Left cardiac atrium (tissue), 4 donors: ENCODE results near the gene TSHZ2. TPM values are rescaled to one million over a fixed set of nuclear protein-coding genes. Genes with fewer than 3 reads are reported as not detected.

Experiments
- ATAC-seq, 2 donors: fragments of 200-7000 bp; cut with Tn5 transposase; one replicate each; pipeline ENCODE4 v1.9.1; 2020; ENCODE audit warnings: mild to moderate bottlenecking in 2 of 2, moderate library complexity in 2 of 2
- DNase-seq: peaks from one replicate; pipeline ENCODE4 v3.0.0-alpha.2; 2020
- intact Hi-C, 2 donors: fragments of 100-400 bp; cut with DNase I; formaldehyde crosslinking; loops; one replicate each; pipeline versions ENCODE4 v1.14.1 to v1.15.1; 2022 to 2023
- total RNA-seq, 2 donors: library from RNA; stranded (reverse); fragmentation: NEBNext Ultra II Directional; extraction: Animal tissue kit (Norgen Biotek cat#: 25700); gene quantifications; one replicate each; pipeline ENCODE4 v1.2.1, GENCODE V29; 2021
- donor health status: DM: no; HTN: yes; CAD: no.
- donor health status: DM: no; HTN: yes; CAD: no; lungs with severe emphysema.
- donor health status: DM: yes; HTN: yes; CAD: no.
- donor health status: Dilated cardiomyopathy.

Gene TSHZ2
- total RNA-seq, 2 donors from 2014 or later = 12.0 to 12.6 TPM

- ATAC-seq (no peak), DNase-seq (no peak)
- intact Hi-C loops = no loop called here
Observed at GRCh38 chr20:53042521-53042920, 70.4 kb downstream of the TSHZ2 start.

GRCh38 chr20:53044296-53044695, 72.1 kb downstream of the TSHZ2 start:
- no peak for ATAC-seq
- no peak for DNase-seq
- intact Hi-C loops = no loop called here

- DNase-seq = no peak
- ATAC-seq = no peak
- intact Hi-C loops = no loop called here
Observed at GRCh38 chr20:53045941-53046340, 73.8 kb downstream of the TSHZ2 start.

- no peak for DNase-seq
- no peak for ATAC-seq
- intact Hi-C loops = no loop called here
Observed at GRCh38 chr20:53047203-53047602, 75.0 kb downstream of the TSHZ2 start.

GRCh38 chr20:53048387-53048786, 76.2 kb downstream of the TSHZ2 start:
- DNase-seq = no peak
- intact Hi-C loops = no loop called here
- no peak for ATAC-seq

- ATAC-seq (no peak), DNase-seq (no peak)
- intact Hi-C loops = no loop called here
Observed at GRCh38 chr20:53050338-53050737, 78.2 kb downstream of the TSHZ2 start.

- intact Hi-C loops = no loop called here
- DNase-seq = no peak
- no peak for ATAC-seq
Observed at GRCh38 chr20:53052380-53052779, 80.2 kb downstream of the TSHZ2 start.

GRCh38 chr20:53053595-53053994, 81.4 kb downstream of the TSHZ2 start:
- ATAC-seq (no peak), DNase-seq (no peak)
- intact Hi-C loops = no loop called here

- intact Hi-C loops = no loop called here
- ATAC-seq = no peak
- DNase-seq = no peak
Observed at GRCh38 chr20:53055367-53056067, 83.4 kb downstream of the TSHZ2 start.

- intact Hi-C loops = no loop called here
- no peak for ATAC-seq
- DNase-seq = no peak
Observed at GRCh38 chr20:53057579-53057978, 85.4 kb downstream of the TSHZ2 start.

GRCh38 chr20:53059848-53060247, 87.7 kb downstream of the TSHZ2 start:
- intact Hi-C loops = no loop called here
- DNase-seq = no peak
- no peak for ATAC-seq

GRCh38 chr20:53061192-53062108, 89.3 kb downstream of the TSHZ2 start:
- intact Hi-C loops = no loop called here
- no peak for DNase-seq
- ATAC-seq = no peak

- no peak for ATAC-seq
- intact Hi-C loops = no loop called here
- DNase-seq = no peak
Observed at GRCh38 chr20:53064935-53065334, 92.8 kb downstream of the TSHZ2 start.

- intact Hi-C loops = no loop called here
- DNase-seq (no peak), ATAC-seq (no peak)
Observed at GRCh38 chr20:53068241-53068640, 96.1 kb downstream of the TSHZ2 start.

GRCh38 chr20:53069132-53069531, 97.0 kb downstream of the TSHZ2 start:
- intact Hi-C loops = no loop called here
- no peak for ATAC-seq
- no peak for DNase-seq

- DNase-seq (no peak), ATAC-seq (no peak)
- intact Hi-C loops = no loop called here
Observed at GRCh38 chr20:53070224-53070623, 98.1 kb downstream of the TSHZ2 start.

- ATAC-seq = no peak
- intact Hi-C loops = no loop called here
- DNase-seq = no peak
Observed at GRCh38 chr20:53070706-53071392, 98.7 kb downstream of the TSHZ2 start.

GRCh38 chr20:53071833-53072232, 99.7 kb downstream of the TSHZ2 start:
- no peak for DNase-seq
- no peak for ATAC-seq
- intact Hi-C loops = no loop called here

- intact Hi-C loops = no loop called here
- ATAC-seq (no peak), DNase-seq (no peak)
Observed at GRCh38 chr20:53072923-53073579, 100.9 kb downstream of the TSHZ2 start.
